MM.1S (cell line): ENCODE measurements around the gene HARS1.

ENCODE experiments used
- EZH2 ChIP-seq: fragments of 300-600 bp; sonication (generic); optimal IDR thresholded peaks from 2 replicates; pipeline ENCODE3; 2017; ENCODE audit warnings: low read depth, mild to moderate bottlenecking, antibody characterized with exemption, low read length, mixed read lengths
- EZH2phosphoT487 ChIP-seq: fragments of 300-600 bp; sonication (generic); IDR thresholded peaks from 2 replicates; pipeline ENCODE4 v1.6.1; 2018; ENCODE audit warnings: antibody characterized with exemption, low read length
- TF ChIP-seq, protein P1 (sequence below): fragments of 300-600 bp; sonication (generic); IDR thresholded peaks from 2 replicates; pipeline ENCODE4 v1.5.1; 2016; ENCODE audit warnings: antibody characterized with exemption, low read length, mixed read lengths

DNA sequence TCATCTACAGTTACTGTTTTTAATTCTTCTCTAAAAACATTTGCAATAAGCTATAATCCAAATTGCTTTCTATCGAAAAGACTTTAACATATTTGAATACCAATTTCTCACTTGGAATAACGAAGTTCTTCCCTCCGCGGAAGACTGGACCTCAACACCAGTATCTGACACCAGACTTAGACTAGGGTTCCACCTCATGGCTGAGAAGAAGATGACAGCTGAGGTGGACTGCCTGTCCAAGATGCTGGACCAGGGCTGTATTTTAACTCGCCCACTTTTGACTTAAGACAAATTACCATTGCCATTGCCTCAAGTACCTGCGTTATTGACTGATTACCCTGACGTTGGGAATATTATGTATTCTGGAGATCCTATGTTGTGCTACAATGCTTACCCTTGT is 43.2 kb upstream of the HARS1 start:
- TF ChIP-seq, protein P1, sequence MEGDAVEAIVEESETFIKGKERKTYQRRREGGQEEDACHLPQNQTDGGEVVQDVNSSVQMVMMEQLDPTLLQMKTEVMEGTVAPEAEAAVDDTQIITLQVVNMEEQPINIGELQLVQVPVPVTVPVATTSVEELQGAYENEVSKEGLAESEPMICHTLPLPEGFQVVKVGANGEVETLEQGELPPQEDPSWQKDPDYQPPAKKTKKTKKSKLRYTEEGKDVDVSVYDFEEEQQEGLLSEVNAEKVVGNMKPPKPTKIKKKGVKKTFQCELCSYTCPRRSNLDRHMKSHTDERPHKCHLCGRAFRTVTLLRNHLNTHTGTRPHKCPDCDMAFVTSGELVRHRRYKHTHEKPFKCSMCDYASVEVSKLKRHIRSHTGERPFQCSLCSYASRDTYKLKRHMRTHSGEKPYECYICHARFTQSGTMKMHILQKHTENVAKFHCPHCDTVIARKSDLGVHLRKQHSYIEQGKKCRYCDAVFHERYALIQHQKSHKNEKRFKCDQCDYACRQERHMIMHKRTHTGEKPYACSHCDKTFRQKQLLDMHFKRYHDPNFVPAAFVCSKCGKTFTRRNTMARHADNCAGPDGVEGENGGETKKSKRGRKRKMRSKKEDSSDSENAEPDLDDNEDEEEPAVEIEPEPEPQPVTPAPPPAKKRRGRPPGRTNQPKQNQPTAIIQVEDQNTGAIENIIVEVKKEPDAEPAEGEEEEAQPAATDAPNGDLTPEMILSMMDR, result no peak
- TF ChIP-seq EZH2phosphoT487 (no peak), EZH2 (no peak)
